PFSK-1 (cell line): Measurements from ENCODE around the gene NELFCD.

Experiments
- POLR2AphosphoS5 ChIP-seq: IDR thresholded peaks from 2 replicates; pipeline ENCODE4 v1.6.1; 2012; ENCODE audit warnings: low read depth, mild to moderate bottlenecking, control low read depth, low read length, moderate library complexity
- TAF1 ChIP-seq: IDR thresholded peaks from 2 replicates; pipeline ENCODE4 v1.6.1; 2012; ENCODE audit warnings: low read length, control low read depth, borderline replicate concordance; ENCODE audit not compliant: insufficient read depth

DNA sequence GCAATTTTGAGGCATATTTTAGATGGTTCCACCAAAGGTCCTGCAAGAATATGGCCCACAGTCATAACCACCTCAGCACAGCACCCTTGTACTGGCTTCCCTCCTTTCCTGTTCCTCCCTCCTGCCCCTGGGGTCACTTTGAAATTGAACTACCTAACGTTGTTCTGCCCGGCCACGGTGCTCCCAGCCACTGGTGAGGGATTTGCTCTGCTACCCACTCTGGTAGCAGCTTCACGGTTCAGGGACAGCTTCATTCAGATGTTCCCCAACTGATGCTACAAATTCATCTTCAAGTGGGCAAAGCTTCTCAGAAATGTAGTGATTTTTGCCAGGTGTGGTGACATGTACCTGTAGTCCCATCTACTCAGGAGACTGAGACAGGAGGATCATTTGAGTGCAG is 7.9 kb upstream of the NELFCD start:
- no peak for TF ChIP-seq POLR2AphosphoS5
- no peak for TF ChIP-seq TAF1
